Prostate gland (tissue), 2 donors: Measurements from ENCODE around the gene ENO3. TPM values are rescaled to one million over a fixed set of nuclear protein-coding genes. Genes with fewer than 3 reads are reported as not detected.

Experiments
- DNase-seq: peaks from one replicate; pipeline ENCODE4 v3.0.0-alpha.2; 2019; ENCODE audit warnings: low spot score
- H3K27ac ChIP-seq, 2 donors: fragments of 200-600 bp; sonication (generic); 2 replicates each; pipeline ENCODE4 v1.5.1; 2017 to 2019
- H3K27me3 ChIP-seq: fragments of 200-600 bp; sonication (generic); replicated peaks from 2 replicates; pipeline ENCODE4 v1.5.1; 2019; ENCODE audit not compliant: insufficient read depth
- H3K36me3 ChIP-seq, 2 donors: fragments of 200-600 bp; sonication (generic); 1 replicate in 1 of 2; 2 replicates in 1 of 2; pipeline versions ENCODE4 v1.5.1 to v1.8.1; 2017 to 2019
- H3K4me1 ChIP-seq: fragments of 200-600 bp; sonication (generic); replicated peaks from 2 replicates; pipeline ENCODE4 v1.5.1; 2019
- H3K4me3 ChIP-seq, 2 donors: fragments of 200-600 bp; sonication (generic); 2 replicates each; pipeline ENCODE4 v1.5.1; 2017 to 2019
- H3K9me3 ChIP-seq: fragments of 200-600 bp; sonication (generic); 2 replicates; pipeline ENCODE4 v1.5.1; 2017
- CTCF ChIP-seq, 4 experiments: fragments of 200-600 bp in 2 of 4; fragments of 450-650 bp in 2 of 4; sonication (generic) in 2 of 4; IDR thresholded peaks; 1 replicate in 3 of 4; 2 replicates in 1 of 4; pipeline ENCODE4 v1.5.1; 2016 to 2019; ENCODE audit warnings: antibody characterized with exemption in 4 of 4, mild to moderate bottlenecking in 2 of 4, moderate library complexity in 2 of 4
- POLR2A ChIP-seq: fragments of 450-650 bp; IDR thresholded peaks from one replicate; pipeline ENCODE4 v1.6.1; 2016; ENCODE audit warnings: antibody characterized with exemption, mild to moderate bottlenecking
- POLR2AphosphoS5 ChIP-seq: sonication (generic); formaldehyde crosslinking; IDR thresholded peaks from one replicate; pipeline ENCODE4 v1.6.1; 2017; ENCODE audit warnings: antibody characterized with exemption
- WGBS: methylation state at CpG from one replicate; pipeline ENCODE4 v1.1.5; 2018; 5-methylcytosine and 5-hydroxymethylcytosine counted together
- intact Hi-C: fragments of 100-400 bp; cut with DNase I; formaldehyde crosslinking; loops from one replicate; pipeline ENCODE4 v1.14.2; 2022
- total RNA-seq, 2 donors: library from RNA; depleted of rRNA; stranded (reverse); fragments of >200 nt; gene quantifications; one replicate each; pipeline ENCODE4 v1.1.0, GENCODE V29; 2016

Gene ENO3
- total RNA-seq, 2 donors from 2014 or later = 9.7 to 10.2 TPM

- intact Hi-C loops = no loop called here
- peaks cover 0 to 8% of the 10 kb centered on the region in 2 donors for H3K36me3 ChIP-seq
- no peak overlapping the region for H3K27ac ChIP-seq
- no peak for TF ChIP-seq POLR2A
- TF ChIP-seq CTCF (IDR thresholded peaks at IDR 0.05) = no peak
- TF ChIP-seq POLR2AphosphoS5 = no peak
- no peaks in the 10 kb centered on the region for H3K9me3 ChIP-seq
- no peaks in the 10 kb centered on the region for H3K4me1 ChIP-seq
- no peaks in the 10 kb centered on the region for H3K27me3 ChIP-seq
- no peak for DNase-seq
- no peak overlapping the region for H3K4me3 ChIP-seq
Observed at GRCh38 chr17:4978726-4979125, 27.8 kb downstream of the ENO3 start.

- TF ChIP-seq POLR2AphosphoS5 (peak; percentile 31), POLR2A (no peak), CTCF (IDR thresholded peaks at IDR 0.05) (peak; percentile 62 to 73 (median 70))
- no peak overlapping the region for H3K27ac ChIP-seq
- 29% methylated on average over 6 of the region's 6 CpGs for WGBS
- peaks cover under 1% of the 10 kb centered on the region for H3K4me1 ChIP-seq
- no peaks in the 10 kb centered on the region for H3K27me3 ChIP-seq
- no peaks in the 10 kb centered on the region for H3K9me3 ChIP-seq
- peaks cover 0 to 8% of the 10 kb centered on the region in 2 donors for H3K36me3 ChIP-seq
- intact Hi-C loops = loop anchor here (1.0 kb wide), 1 partner anchor 83 kb away; no protein-coding TSS in a partner anchor
- peak; percentile 42 for DNase-seq
- no peak overlapping the region for H3K4me3 ChIP-seq
Observed at GRCh38 chr17:4980644-4981216, 29.8 kb downstream of the ENO3 start.

GRCh38 chr17:4982305-4982704, 31.4 kb downstream of the ENO3 start:
- no peak overlapping the region for H3K4me3 ChIP-seq
- H3K9me3 ChIP-seq = no peaks in the 10 kb centered on the region
- peaks cover 0 to 4% of the 10 kb centered on the region in 2 donors for H3K36me3 ChIP-seq
- TF ChIP-seq CTCF (IDR thresholded peaks at IDR 0.05) (no peak), POLR2A (no peak), POLR2AphosphoS5 (no peak)
- peaks cover 11% of the 10 kb centered on the region for H3K4me1 ChIP-seq
- DNase-seq = no peak
- 58% methylated on average over 5 of the region's 5 CpGs for WGBS
- no peak overlapping the region for H3K27ac ChIP-seq
- H3K27me3 ChIP-seq = no peaks in the 10 kb centered on the region
- intact Hi-C loops = no loop called here

GRCh38 chr17:4986403-4986802, 35.5 kb downstream of the ENO3 start:
- H3K27me3 ChIP-seq = no peaks in the 10 kb centered on the region

More at GRCh38 chr17:4986403-4986802, 35.5 kb downstream of the ENO3 start:
- Histone ChIP-seq H3K4me1 (peaks cover 18% of the 10 kb centered on the region), H3K36me3 (no peaks in the 10 kb centered on the region), H3K27ac (peak overlapping the region; percentile 88 to 96), H3K4me3 (peak overlapping the region; percentile 56 to 95), H3K9me3 (no peaks in the 10 kb centered on the region)
- TF ChIP-seq CTCF (IDR thresholded peaks at IDR 0.05) (no peak), POLR2A (no peak), POLR2AphosphoS5 (no peak)
- DNase-seq = no peak
- WGBS = 29% methylated on average over 5 of the region's 5 CpGs
- intact Hi-C loops = loop anchor here (5.0 kb wide), 2 partner anchors 39 to 79 kb away; partner anchors contain the start of gene PFN1
